ENCODE results near the gene MCTP1. TPM values are rescaled to one million over a fixed set of nuclear protein-coding genes. Genes with fewer than 3 reads are reported as not detected.

Gene MCTP1
- total and polyA plus RNA-seq, 2 of the 13 experiments (the other 11 are each of a cell fraction or from before 2014, with no cell fraction given): 0.15 to 0.48 TPM

DNA sequence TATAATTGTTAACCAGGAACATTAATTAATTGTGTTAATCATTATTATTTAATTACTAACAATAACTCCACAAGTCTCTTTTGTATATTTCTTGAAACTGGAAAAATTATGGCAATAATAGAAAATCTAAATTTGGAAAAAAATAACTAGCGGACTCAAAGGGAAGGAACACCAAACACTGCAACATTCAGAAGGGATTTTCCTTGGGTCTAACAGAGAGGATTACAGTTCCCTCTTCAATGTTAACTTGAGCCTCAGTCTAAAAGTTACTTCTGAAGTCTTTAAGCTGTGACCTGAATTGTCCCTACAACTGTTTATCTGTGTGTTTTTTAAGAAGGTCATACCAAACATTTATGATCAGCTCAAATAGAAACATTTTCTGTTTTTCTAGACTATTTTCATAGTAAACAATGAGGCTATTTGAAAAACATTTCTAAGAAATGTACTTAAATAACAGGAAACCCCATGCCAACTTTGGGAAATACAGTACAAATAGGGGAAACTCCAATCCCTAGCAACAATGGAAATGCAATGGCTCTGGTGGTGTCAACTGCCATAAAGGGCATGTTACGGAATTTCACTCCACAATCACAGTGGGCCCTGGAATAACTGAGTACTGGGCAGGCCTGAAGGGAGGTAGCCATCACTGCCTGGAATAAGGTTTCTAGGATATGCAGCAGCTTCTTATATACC, 61.2 kb downstream of the MCTP1 start:
- 76% methylated on average over 2 of the region's 2 CpGs for WGBS (ENCODE audit: low lambda C conversion rate)
- TF ChIP-seq ZSCAN29 (CRISPR knock-in tag; conservative IDR thresholded peaks at IDR 0.05) (no peak), ATAD3A (CRISPR knock-in tag; IDR thresholded peaks at IDR 0.05) (no peak), ZBTB3 (CRISPR knock-in tag; IDR thresholded peaks at IDR 0.05; ENCODE audit: borderline replicate concordance, low read depth) (no peak)
- H3K36me3 ChIP-seq (replicated peaks in 1 of 2; ENCODE audit: control insufficient read depth in 1 of 2, insufficient read depth in 2 of 2, low read length in 2 of 2): no peaks in the 10 kb centered on the region
- no peaks in the 10 kb centered on the region for H3K4me1 ChIP-seq (ENCODE audit: insufficient read depth, low read length)
- H4K20me1 ChIP-seq (ENCODE audit: insufficient read depth, low read length): no peaks in the 10 kb centered on the region
- in situ Hi-C loops (cut with HindIII; ENCODE audit: extremely low pct_ligation_motif_present, low pct_unique_long_range_greater_than_20kb) (no loop called here), intact Hi-C loops (cut with micrococcal nuclease; ENCODE audit: unreplicated experiment) (no loop called here)
- H3K9ac ChIP-seq (ENCODE audit: insufficient read depth, low read depth, low read length): no peak overlapping the region
- no peak overlapping the region for H3K27ac ChIP-seq (ENCODE audit: extremely low read length, insufficient read depth, low read length)
- DNase-seq (ENCODE audit: low spot score): no peak
- ChIA-PET CTCF (ENCODE audit: low intra/inter-chr PET ratio, low total read pairs) (no interaction called here), POLR2A (no interaction called here)
- no peak for FAIRE-seq
- no peaks in the 10 kb centered on the region for H3K9me3 ChIP-seq (ENCODE audit: low read length)
- BruUV-seq (replicated peaks): no TSS peak
- no peak for ATAC-seq
- no peaks in the 10 kb centered on the region for H3K27me3 ChIP-seq (ENCODE audit: control insufficient read depth in 1 of 2, insufficient read depth in 2 of 2, low read length in 2 of 2)
- H2AFZ ChIP-seq (ENCODE audit: low read length): no peak overlapping the region
- H3K4me2 ChIP-seq (ENCODE audit: low read depth, low read length): no peak overlapping the region
- no peak overlapping the region for H3K4me3 ChIP-seq (replicated peaks in 1 of 3; ENCODE audit: insufficient read depth in 1 of 3, low read depth in 2 of 3, low read length in 3 of 3)
- no peaks in the 10 kb centered on the region for H3K79me2 ChIP-seq (ENCODE audit: insufficient read depth, low read length)

DNA sequence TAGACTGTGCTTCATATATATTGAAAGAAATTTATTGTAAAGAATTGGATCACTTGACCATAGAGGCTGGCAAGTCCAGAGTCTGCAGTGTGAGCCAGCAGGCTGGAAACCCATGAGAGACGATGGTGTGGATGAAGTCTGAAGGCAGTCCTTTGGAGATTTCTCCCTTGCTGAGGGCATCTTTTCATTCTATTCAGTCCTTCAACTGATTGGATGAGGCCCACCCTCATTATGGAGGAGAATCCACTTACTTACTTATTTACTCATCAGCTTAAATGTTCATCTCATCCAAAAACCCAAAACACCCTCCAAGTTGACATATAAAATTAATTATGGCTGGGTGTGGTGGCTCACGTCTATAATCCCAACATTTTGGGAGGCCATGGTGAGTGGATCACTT, 62.1 kb downstream of the MCTP1 start:
- no peaks in the 10 kb centered on the region for H4K20me1 ChIP-seq (ENCODE audit: insufficient read depth, low read length)
- in situ Hi-C loops (cut with HindIII; ENCODE audit: extremely low pct_ligation_motif_present, low pct_unique_long_range_greater_than_20kb): no loop called here
- DNase-seq (ENCODE audit: low spot score) (no peak), FAIRE-seq (no peak), ATAC-seq (no peak)
- no peak overlapping the region for H3K9ac ChIP-seq (ENCODE audit: insufficient read depth, low read depth, low read length)
- H3K4me2 ChIP-seq (ENCODE audit: low read depth, low read length): no peak overlapping the region
- no peaks in the 10 kb centered on the region for H3K36me3 ChIP-seq (replicated peaks in 1 of 2; ENCODE audit: control insufficient read depth in 1 of 2, insufficient read depth in 2 of 2, low read length in 2 of 2)
- no TSS peak for BruUV-seq (replicated peaks)
- WGBS (ENCODE audit: low lambda C conversion rate): 42% methylated on average over 2 of the region's 2 CpGs
- CTCF ChIA-PET (ENCODE audit: low intra/inter-chr PET ratio, low total read pairs): no interaction called here
- no peak overlapping the region for H3K27ac ChIP-seq (ENCODE audit: extremely low read length, insufficient read depth, low read length)
- H3K4me1 ChIP-seq (ENCODE audit: insufficient read depth, low read length): no peaks in the 10 kb centered on the region
- no peak overlapping the region for H2AFZ ChIP-seq (ENCODE audit: low read length)
- no peak overlapping the region for H3K4me3 ChIP-seq (replicated peaks in 1 of 3; ENCODE audit: insufficient read depth in 1 of 3, low read depth in 2 of 3, low read length in 3 of 3)
- intact Hi-C loops (cut with micrococcal nuclease; ENCODE audit: unreplicated experiment): no loop called here
- POLR2A ChIA-PET: no interaction called here
- no peaks in the 10 kb centered on the region for H3K9me3 ChIP-seq (ENCODE audit: low read length)
- TF ChIP-seq XBP1 (CRISPR knock-in tag; IDR thresholded peaks at IDR 0.05) (no peak), ZNF749 (CRISPR knock-in tag; IDR thresholded peaks at IDR 0.05; ENCODE audit: borderline replicate concordance) (no peak), ZFP36 (IDR thresholded peaks at IDR 0.05; ENCODE audit: borderline replicate concordance, low read depth, low read length, partially characterized antibody) (no peak), ZNF354B (CRISPR knock-in tag; IDR thresholded peaks at IDR 0.05) (no peak), ZNF496 (CRISPR knock-in tag; IDR thresholded peaks at IDR 0.05; ENCODE audit: insufficient replicate concordance) (no peak), ZNF546 (CRISPR knock-in tag; conservative IDR thresholded peaks at IDR 0.05) (no peak), ZNF629 (CRISPR knock-in tag; conservative IDR thresholded peaks at IDR 0.05) (no peak), ZFP36L2 (CRISPR knock-in tag; IDR thresholded peaks at IDR 0.05) (no peak), PAWR (CRISPR knock-in tag; IDR thresholded peaks at IDR 0.05; ENCODE audit: borderline replicate concordance) (no peak), ZNF772 (CRISPR knock-in tag; IDR thresholded peaks at IDR 0.05) (no peak), ZBTB8A (CRISPR knock-in tag; IDR thresholded peaks at IDR 0.05; ENCODE audit: borderline replicate concordance, low read depth) (no peak), ZFP90 (CRISPR knock-in tag; IDR thresholded peaks at IDR 0.05; ENCODE audit: borderline replicate concordance) (no peak), MZF1 (CRISPR knock-in tag; IDR thresholded peaks at IDR 0.05; ENCODE audit: borderline replicate concordance) (no peak)
- H3K79me2 ChIP-seq (ENCODE audit: insufficient read depth, low read length): no peaks in the 10 kb centered on the region
- no peaks in the 10 kb centered on the region for H3K27me3 ChIP-seq (ENCODE audit: control insufficient read depth in 1 of 2, insufficient read depth in 2 of 2, low read length in 2 of 2)
